IMR-90 (cell line): Measurements from ENCODE around the gene PLCL2. TPM values are rescaled to one million over a fixed set of nuclear protein-coding genes. Genes with fewer than 3 reads are reported as not detected.

Source experiments
- ATAC-seq: fragments of 200-7000 bp; cut with Tn5 transposase; 2 replicates; pipeline ENCODE4 v1.9.1; 2020; ENCODE audit warnings: low read depth, mild to moderate bottlenecking, moderate library complexity
- BruUV-seq: library from RNA; stranded (reverse); fragments of 400-500 nt; replicated peaks from 2 replicates; lab custom pipeline; 2021; lab: Mats Ljungman, UMichigan
- CTCF ChIA-PET: fragments of 300-600 bp; formaldehyde crosslinking; extraction: SDS; loops from one replicate; lab custom pipeline; 2021; ENCODE audit warnings: antibody characterized with exemption; lab: Yijun Ruan, JAX
- POLR2A ChIA-PET: fragments of 300-600 bp; sonication (Branson Sonifier 250); formaldehyde crosslinking; loops from one replicate; lab custom pipeline; 2022; ENCODE audit warnings: antibody characterized with exemption; ENCODE audit not compliant: unreplicated experiment; lab: Charles Lee
- DNase-seq: peaks from one replicate; pipeline ENCODE4 v3.0.0; 2013
- H2AFZ ChIP-seq: replicated peaks from 2 replicates; pipeline ENCODE3; 2013; ENCODE audit warnings: low read length, mild to moderate bottlenecking; ENCODE audit not compliant: poor library complexity
- H2AK5ac ChIP-seq: 2 replicates; pipeline ENCODE4 v1.6.1; 2013; ENCODE audit warnings: low read depth, low read length, inconsistent platforms
- H2AK9ac ChIP-seq: replicated peaks from 2 replicates; pipeline ENCODE3; 2013; ENCODE audit warnings: mild to moderate bottlenecking, low read depth, low read length, moderate library complexity; ENCODE audit not compliant: poor library complexity
- H2BK120ac ChIP-seq: 2 replicates; pipeline ENCODE4 v1.6.1; 2013; ENCODE audit warnings: low read depth, low read length, inconsistent platforms
- H2BK15ac ChIP-seq: 3 replicates; pipeline ENCODE4 v1.6.1; 2013; ENCODE audit warnings: low read depth, low read length, inconsistent platforms
- H2BK20ac ChIP-seq: 2 replicates; pipeline ENCODE4 v1.6.1; 2013; ENCODE audit warnings: low read depth, mild to moderate bottlenecking, inconsistent platforms, low read length, moderate library complexity
- H2BK5ac ChIP-seq: 2 replicates; pipeline ENCODE4 v1.6.1; 2013; ENCODE audit warnings: mild to moderate bottlenecking, low read depth, low read length, inconsistent platforms; ENCODE audit not compliant: poor library complexity, severe bottlenecking
- H3K14ac ChIP-seq: replicated peaks from 2 replicates; pipeline ENCODE4 v1.6.1; 2013; ENCODE audit warnings: low read depth, low read length, inconsistent platforms
- H3K18ac ChIP-seq: 2 replicates; pipeline ENCODE4 v1.6.1; 2013; ENCODE audit warnings: low read depth, low read length, control low read depth
- H3K23ac ChIP-seq: 2 replicates; pipeline ENCODE4 v1.6.1; 2013; ENCODE audit warnings: low read depth, low read length, inconsistent platforms
- H3K27ac ChIP-seq: 2 replicates; pipeline ENCODE4 v1.5.1; 2013; ENCODE audit warnings: mild to moderate bottlenecking, control low read depth, low read length; ENCODE audit not compliant: insufficient read depth
- H3K27me3 ChIP-seq: 2 replicates; pipeline ENCODE4 v1.6.1; 2013; ENCODE audit warnings: low read length; ENCODE audit not compliant: control insufficient read depth, insufficient read depth
- H3K36me3 ChIP-seq: 2 replicates; pipeline ENCODE4 v1.6.1; 2013; ENCODE audit warnings: low read length, mixed read lengths; ENCODE audit not compliant: control insufficient read depth, insufficient read depth
- H3K4ac ChIP-seq: 2 replicates; pipeline ENCODE4 v1.6.1; 2013; ENCODE audit warnings: low read depth, low read length, inconsistent platforms
- H3K4me1 ChIP-seq: 2 replicates; pipeline ENCODE4 v1.6.1; 2013; ENCODE audit warnings: low read length, mixed read lengths; ENCODE audit not compliant: control insufficient read depth, insufficient read depth
- H3K4me2 ChIP-seq: 2 replicates; pipeline ENCODE4 v1.6.1; 2013; ENCODE audit warnings: low read depth, mild to moderate bottlenecking, control low read depth, low read length, moderate library complexity
- H3K4me3 ChIP-seq: 2 replicates; pipeline ENCODE4 v1.5.1; 2013; ENCODE audit warnings: low read depth, mild to moderate bottlenecking, control low read depth, low read length, moderate library complexity; ENCODE audit not compliant: insufficient read depth
- H3K56ac ChIP-seq: 2 replicates; pipeline ENCODE4 v1.6.1; 2013; ENCODE audit warnings: low read length, inconsistent platforms; ENCODE audit not compliant: insufficient read depth; ENCODE audit errors: extremely low read depth
- H3K79me1 ChIP-seq, 2 experiments: 2 replicates each; pipeline ENCODE4 v1.6.1; 2013; ENCODE audit warnings: low read length in 2 of 2, inconsistent platforms in 1 of 2, low read depth in 1 of 2
- H3K9ac ChIP-seq: 2 replicates; pipeline ENCODE4 v1.6.1; 2013; ENCODE audit warnings: low read depth, low read length, control low read depth
- H3K9me1 ChIP-seq: 2 replicates; pipeline ENCODE4 v1.6.1; 2013; ENCODE audit warnings: low read length, inconsistent platforms; ENCODE audit not compliant: insufficient read depth
- H3K9me3 ChIP-seq: 2 replicates; pipeline ENCODE4 v1.6.1; 2013; ENCODE audit warnings: low read length; ENCODE audit not compliant: control insufficient read depth, insufficient read depth
- H4K20me1 ChIP-seq: 2 replicates; pipeline ENCODE4 v1.6.1; 2013; ENCODE audit warnings: low read length, inconsistent platforms; ENCODE audit not compliant: insufficient read depth
- H4K5ac ChIP-seq: 2 replicates; pipeline ENCODE4 v1.6.1; 2013; ENCODE audit warnings: mild to moderate bottlenecking, low read depth, low read length, control low read depth
- H4K8ac ChIP-seq, 2 experiments: 2 replicates each; pipeline ENCODE4 v1.6.1; 2013; ENCODE audit warnings: low read depth in 2 of 2, low read length in 2 of 2, control low read depth in 1 of 2, inconsistent platforms in 1 of 2
- H4K91ac ChIP-seq: 2 replicates; pipeline ENCODE4 v1.6.1; 2013; ENCODE audit warnings: low read depth, low read length, inconsistent platforms; ENCODE audit not compliant: insufficient read depth
- FOS ChIP-seq: fragments of 150-350 bp; IDR thresholded peaks from 2 replicates; pipeline ENCODE4 v1.6.1; 2016; ENCODE audit warnings: low read depth, low read length
- MXI1 ChIP-seq: IDR thresholded peaks from 2 replicates; pipeline ENCODE4 v1.6.1; 2012; ENCODE audit warnings: low read depth, mild to moderate bottlenecking, low read length, moderate library complexity, borderline replicate concordance
- RCOR1 ChIP-seq: IDR thresholded peaks from 2 replicates; pipeline ENCODE4 v1.6.1; 2012; ENCODE audit warnings: mild to moderate bottlenecking, low read length, improper control_type of control experiment; ENCODE audit not compliant: insufficient replicate concordance
- SMC3 ChIP-seq: fragments of 150-350 bp; IDR thresholded peaks from 2 replicates; pipeline ENCODE4 v1.6.1; 2016; ENCODE audit warnings: low read depth, mild to moderate bottlenecking, antibody characterized with exemption, low read length, moderate library complexity
- WGBS, 2 experiments: methylation state at CpG; one replicate each; pipeline versions ENCODE4 v1.1.5 to v1.1.7; 2013; ENCODE audit warnings: missing lambda C conversion rate in 2 of 2; ENCODE audit not compliant: insufficient read length in 1 of 2; ENCODE audit errors: extremely low coverage in 2 of 2; 5-methylcytosine and 5-hydroxymethylcytosine counted together
- dilution Hi-C: fragments of 300-500 bp; cut with HindIII; formaldehyde crosslinking; loops from one replicate; pipeline ENCODE4 v1.14.3; 2018; ENCODE audit warnings: low sequenced_read_pairs; ENCODE audit not compliant: unreplicated experiment
- in situ Hi-C: fragments of 300-500 bp; cut with MboI; formaldehyde crosslinking; loops from 3 replicates; pipeline ENCODE4 v1.14.3; 2019; ENCODE audit warnings: low sequenced_read_pairs, inconsistent platforms, mixed read lengths
- intact Hi-C: fragments of 100-400 bp; cut with micrococcal nuclease; formaldehyde crosslinking; loops from 2 replicates; pipeline ENCODE4 v1.10.0; 2022
- polyA plus RNA-seq, 3 experiments: library from polyadenylated mRNA; depleted of rRNA; stranded (reverse); fragments of >200 nt; gene quantifications; 2 replicates each; pipeline ENCODE4 v1.2.3, GENCODE V29; 2012; ENCODE audit warnings: low replicate concordance in 1 of 3
- total RNA-seq: library from RNA; depleted of rRNA; stranded (reverse); fragments of >200 nt; gene quantifications from 2 replicates; pipeline ENCODE4 v1.2.3, GENCODE V29; 2012

Gene PLCL2
- total and polyA plus RNA-seq, 2 of the 4 experiments (the other 2 are of a cell fraction): 0.92 to 3.8 TPM

DNA sequence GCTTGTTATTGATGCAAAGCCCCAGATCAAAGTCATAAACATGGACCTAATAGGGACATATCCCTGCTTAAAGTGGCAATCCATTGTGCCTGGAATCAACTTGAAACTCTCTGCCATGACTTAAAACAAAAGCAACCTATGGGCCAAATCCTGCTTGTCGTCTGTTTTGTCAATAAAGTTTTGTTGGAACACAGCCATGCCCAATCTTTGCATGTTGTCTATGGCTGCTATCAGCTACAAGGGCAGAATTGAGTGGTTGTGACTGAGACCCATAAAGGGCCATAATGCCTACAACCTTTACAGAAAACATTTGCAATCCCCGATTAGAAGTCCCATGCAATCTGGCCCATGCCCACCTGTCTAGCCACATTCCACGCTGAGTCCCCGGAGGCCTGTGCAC, 235.4 kb downstream of the PLCL2 start:
- CTCF ChIA-PET: no interaction called here
- H3K4me3 ChIP-seq: no peak overlapping the region
- intact Hi-C loops: no loop called here

More for the DNA sequence above, 235.4 kb downstream of the PLCL2 start:
- H3K18ac ChIP-seq: no peak overlapping the region
- no peak overlapping the region for H4K91ac ChIP-seq
- BruUV-seq: no TSS peak
- no peak overlapping the region for H2AK5ac ChIP-seq
- H2AFZ ChIP-seq: no peak overlapping the region
- H3K9me1 ChIP-seq: no peaks in the 10 kb centered on the region
- H2BK5ac ChIP-seq: no peak overlapping the region
- no peak overlapping the region for H3K14ac ChIP-seq
- no peaks in the 10 kb centered on the region for H3K9me3 ChIP-seq
- H3K56ac ChIP-seq: no peak overlapping the region
- no peak overlapping the region for H3K27ac ChIP-seq
- H3K4ac ChIP-seq: no peak overlapping the region
- 94% methylated on average over 3 of the region's 4 CpGs; no CpG with 5 or more reads in 1 of the 2 experiments for WGBS, 2 experiments
- H3K23ac ChIP-seq: no peak overlapping the region
- no peaks in the 10 kb centered on the region for H3K4me1 ChIP-seq
- no peak overlapping the region for H2AK9ac ChIP-seq
- no peaks in the 10 kb centered on the region for H3K79me1 ChIP-seq
- H4K8ac ChIP-seq: no peak overlapping the region
- H3K27me3 ChIP-seq: no peaks in the 10 kb centered on the region; the same call in 1 of the 2 replicates
- no peak overlapping the region for H2BK20ac ChIP-seq
- no peak overlapping the region for H2BK15ac ChIP-seq
- H2BK120ac ChIP-seq: no peak overlapping the region
- no peaks in the 10 kb centered on the region for H3K36me3 ChIP-seq
- no peaks in the 10 kb centered on the region for H4K20me1 ChIP-seq
- dilution Hi-C loops (no loop called here), in situ Hi-C loops (no loop called here)
- POLR2A ChIA-PET: no interaction called here
- H4K5ac ChIP-seq: no peak overlapping the region
- no peak overlapping the region for H3K9ac ChIP-seq
- ATAC-seq (no peak), DNase-seq (no peak)
- no peak overlapping the region for H3K4me2 ChIP-seq
- no peak for TF ChIP-seq FOS
- TF ChIP-seq MXI1: no peak
- TF ChIP-seq RCOR1: no peak
- no peak for TF ChIP-seq SMC3
